ENCODE results near the gene CSKMT.

GRCh38 chr11:62666259-62666926 is 1.3 kb downstream of the CSKMT start:
- TF ChIP-seq CTCF (IDR thresholded peaks at IDR 0.05 in 2 of 3, conservative IDR thresholded peaks at IDR 0.05 in 1 of 3; ENCODE audit: borderline replicate concordance in 1 of 3, insufficient read depth in 1 of 3, low read depth in 2 of 3, low read length in 2 of 3) (no peak), TCF7L2 (IDR thresholded peaks at IDR 0.05; ENCODE audit: borderline replicate concordance, extremely low read depth, insufficient read depth, insufficient read length) (no peak), MAX (IDR thresholded peaks at IDR 0.05) (no peak), POLR2A (IDR thresholded peaks at IDR 0.05; ENCODE audit: borderline replicate concordance, extremely low read depth, insufficient read depth, insufficient read length) (peak; percentile 19), SP1 (IDR thresholded peaks at IDR 0.05; ENCODE audit: low read depth) (no peak), EZH2phosphoT487 (IDR thresholded peaks at IDR 0.05; ENCODE audit: borderline replicate concordance) (no peak), YY1 (IDR thresholded peaks at IDR 0.05; ENCODE audit: extremely low read depth, insufficient replicate concordance, low read depth, low read length) (no peak)

All from HCT116 (cell line).